Omental fat pad (tissue), 4 donors: ENCODE data around the gene CELSR1. TPM values are rescaled to one million over a fixed set of nuclear protein-coding genes. Genes with fewer than 3 reads are reported as not detected.

Experiments used
- ATAC-seq: fragments of 150-250 bp; one replicate; pipeline ENCODE4 v1.9.1; 2016; ENCODE audit warnings: mild to moderate bottlenecking, moderate library complexity; ENCODE audit not compliant: low FRiP score
- DNase-seq: peaks from one replicate; pipeline ENCODE4 v3.0.0-alpha.2; 2019; ENCODE audit warnings: low spot score
- CTCF ChIP-seq, 3 donors: fragments of 450-650 bp; IDR thresholded peaks; one replicate each; pipeline ENCODE4 v1.5.1; 2016 to 2017; ENCODE audit warnings: antibody characterized with exemption in 3 of 3, mild to moderate bottlenecking in 3 of 3, moderate library complexity in 2 of 3
- total RNA-seq, 4 donors: library from RNA; depleted of rRNA; stranded (reverse); fragments of >200 nt; gene quantifications; one replicate each; pipeline ENCODE4 v1.1.0, GENCODE V29; 2016

CELSR1 gene
- total RNA-seq, 4 donors from 2014 or later = 1.3 to 5.9 (median 2.7) TPM

- DNase-seq (no peak), ATAC-seq (no peak)
- TF ChIP-seq CTCF (IDR thresholded peaks at IDR 0.05) = no peak
Measured at GRCh38 chr22:46561435-46561905, 24.1 kb upstream of the CELSR1 start.

GRCh38 chr22:46560696-46561295 is 23.4 kb upstream of the CELSR1 start:
- TF ChIP-seq CTCF (IDR thresholded peaks at IDR 0.05) = no peak

GRCh38 chr22:46557736-46558480 is 20.5 kb upstream of the CELSR1 start:
- TF ChIP-seq CTCF (IDR thresholded peaks at IDR 0.05) = no peak
- no peak for ATAC-seq
- DNase-seq = no peak

More at GRCh38 chr22:46560696-46561295, 23.4 kb upstream of the CELSR1 start:
- no peak for DNase-seq
- ATAC-seq = no peak

GRCh38 chr22:46556775-46557174 is 19.4 kb upstream of the CELSR1 start:
- no peak for DNase-seq
- TF ChIP-seq CTCF (IDR thresholded peaks at IDR 0.05) = no peak
- no peak for ATAC-seq

- ATAC-seq (no peak), DNase-seq (no peak)
- TF ChIP-seq CTCF (IDR thresholded peaks at IDR 0.05) = no peak
Measured at GRCh38 chr22:46553189-46553588, 15.8 kb upstream of the CELSR1 start.

- no peak for ATAC-seq
- no peak for TF ChIP-seq CTCF (IDR thresholded peaks at IDR 0.05)
- DNase-seq = no peak
Measured at GRCh38 chr22:46551996-46552395, 14.6 kb upstream of the CELSR1 start.

- DNase-seq (no peak), ATAC-seq (no peak)
Measured at GRCh38 chr22:46551321-46551720, 13.9 kb upstream of the CELSR1 start.

More at GRCh38 chr22:46551321-46551720, 13.9 kb upstream of the CELSR1 start:
- no peak for TF ChIP-seq CTCF (IDR thresholded peaks at IDR 0.05)
